ENCODE results near the gene PSD2. TPM values are rescaled to one million over a fixed set of nuclear protein-coding genes. Genes with fewer than 3 reads are reported as not detected.

Gene PSD2
- total and polyA plus RNA-seq, 11 donors, result 0.04 to 0.11 (median 0.04) TPM; not detected in 8

GRCh38 chr5:139758510-139759075 lies 37.0 kb upstream of the PSD2 start:
- H3K4me3 ChIP-seq, result no peak overlapping the region
- peaks cover 0 to 11% (median 7%) of the 10 kb centered on the region in 12 donors for H3K4me1 ChIP-seq
- no peak overlapping the region for H3K27ac ChIP-seq
- WGBS, 4 donors, result 88 to 97% (median 96%) methylated on average over 3 to 7 of the region's 7 CpGs
- no peaks in the 10 kb centered on the region for H3K9me3 ChIP-seq
- no peak for ATAC-seq
- intact Hi-C loops (cut with DNase I), result loop anchor here in 1 of 10 donors (5.0 kb wide), 1 partner anchor 41 kb away; no protein-coding TSS in a partner anchor
- TF ChIP-seq CTCF (IDR thresholded peaks at IDR 0.05) (no peak), POLR2A (IDR thresholded peaks at IDR 0.05) (no peak)
- peaks cover 12 to 54% (median 27%) of the 10 kb centered on the region in 9 donors for H3K27me3 ChIP-seq
- no peaks in the 10 kb centered on the region for H3K36me3 ChIP-seq
- DNase-seq, result no peak

GRCh38 chr5:139759219-139759721 lies 36.3 kb upstream of the PSD2 start:
- peaks cover 16 to 54% (median 30%) of the 10 kb centered on the region in 9 donors for H3K27me3 ChIP-seq
- H3K27ac ChIP-seq, result no peak overlapping the region
- H3K4me1 ChIP-seq, result peaks cover 0 to 12% (median 7%) of the 10 kb centered on the region in 12 donors
- H3K36me3 ChIP-seq, result no peaks in the 10 kb centered on the region
- DNase-seq, result peak in 1 of 5 donors; percentile 8
- no peak overlapping the region for H3K4me3 ChIP-seq
- WGBS, 4 donors, result 77 to 84% (median 82%) methylated on average over 35 to 36 of the region's 36 CpGs
- ATAC-seq, result no peak
- TF ChIP-seq CTCF (IDR thresholded peaks at IDR 0.05) (no peak), POLR2A (IDR thresholded peaks at IDR 0.05) (no peak)
- intact Hi-C loops (cut with DNase I), result loop anchor here in 1 of 10 donors (5.0 kb wide), 1 partner anchor 42 kb away; no protein-coding TSS in a partner anchor
- H3K9me3 ChIP-seq, result no peaks in the 10 kb centered on the region

GRCh38 chr5:139760066-139761056 lies 35.2 kb upstream of the PSD2 start:
- ATAC-seq (no peak), DNase-seq (no peak)
- 63 to 72% (median 68%) methylated on average over 6 of the region's 6 CpGs for WGBS, 4 donors
- TF ChIP-seq CTCF (IDR thresholded peaks at IDR 0.05), result no peak
- Histone ChIP-seq H3K27ac (no peak overlapping the region), H3K4me1 (peaks cover 0 to 20% (median 7%) of the 10 kb centered on the region in 12 donors), H3K36me3 (no peaks in the 10 kb centered on the region), H3K9me3 (no peaks in the 10 kb centered on the region), H3K27me3 (peaks cover 9 to 51% (median 30%) of the 10 kb centered on the region in 9 donors), H3K4me3 (no peak overlapping the region)
- intact Hi-C loops (cut with DNase I), result loop anchor here in 8 of 10 donors (5.0 to 10.0 kb wide), 6 partner anchors 46 to 336 kb away; no protein-coding TSS in a partner anchor

Data from heart left ventricle (tissue), 16 donors.